Right hindlimb (tissue), 1 donor: ENCODE measurements around the gene ANKRD28.
"Not testable (repeated sequence)": the region's sequence is repeated elsewhere in the genome, so short reads cannot be mapped to it uniquely, and the experiment has no call there.

Source experiments
- DNase-seq: peaks from one replicate; pipeline ENCODE4 v3.0.0-alpha.2; 2018

Gene ANKRD28

DNA sequence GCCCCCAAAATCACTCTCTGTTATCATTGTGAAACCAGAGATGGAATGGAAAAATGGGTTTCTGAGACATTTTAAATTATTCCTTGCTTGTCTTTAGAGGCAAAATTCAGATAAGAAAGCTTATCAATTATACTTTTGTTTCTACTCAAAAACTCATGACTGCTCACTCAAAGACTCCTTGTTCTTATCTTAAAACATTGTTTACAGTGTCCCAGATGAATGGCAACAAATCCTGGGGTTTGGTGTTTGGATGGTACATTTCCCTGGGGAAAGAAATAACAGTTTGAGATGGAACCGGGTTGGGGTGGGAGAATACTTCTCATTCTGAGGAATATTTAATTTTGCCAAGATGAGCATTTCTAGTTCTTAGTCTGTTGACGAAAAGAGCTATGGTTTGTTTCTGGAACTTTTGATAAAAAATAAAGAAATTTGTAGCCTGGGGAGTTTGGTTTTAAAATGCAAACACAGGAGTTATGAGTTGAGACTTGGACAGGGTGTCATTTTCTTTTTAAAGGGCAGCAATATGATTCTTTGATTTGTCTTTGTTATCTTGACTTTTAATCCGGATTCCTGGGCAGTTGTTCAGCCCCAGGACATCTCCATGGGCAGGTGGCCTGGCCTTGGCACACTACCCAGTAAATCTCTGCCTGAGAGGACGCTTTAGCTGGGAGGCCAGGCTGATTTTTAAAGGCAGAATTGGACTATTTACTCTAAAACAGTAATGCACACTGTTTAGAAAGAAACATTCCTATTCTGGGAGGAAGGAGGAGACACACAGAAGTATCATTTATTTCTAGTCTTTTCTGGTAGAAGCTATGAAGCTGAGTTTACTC, 163.8 kb downstream of the ANKRD28 start:
- no peak for DNase-seq

DNA sequence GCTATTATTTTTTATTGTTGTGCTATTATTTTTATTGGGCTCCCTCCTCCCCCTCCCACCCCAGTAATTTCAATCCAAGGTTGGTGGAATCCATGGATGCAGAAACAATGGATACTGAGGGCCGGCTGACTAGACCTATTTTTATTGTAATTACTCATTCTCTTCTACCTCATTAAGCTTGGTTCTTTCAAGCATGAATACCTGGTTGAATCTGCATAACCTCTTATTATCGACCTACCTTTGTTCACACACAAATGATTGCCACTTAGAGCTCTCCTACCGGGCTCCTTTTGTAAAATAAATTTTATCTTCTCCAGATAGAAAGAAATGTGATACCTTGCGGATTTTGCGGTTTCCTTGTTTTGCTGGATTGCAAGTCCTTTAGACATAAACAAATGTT, 164.6 kb downstream of the ANKRD28 start:
- no peak for DNase-seq

DNA sequence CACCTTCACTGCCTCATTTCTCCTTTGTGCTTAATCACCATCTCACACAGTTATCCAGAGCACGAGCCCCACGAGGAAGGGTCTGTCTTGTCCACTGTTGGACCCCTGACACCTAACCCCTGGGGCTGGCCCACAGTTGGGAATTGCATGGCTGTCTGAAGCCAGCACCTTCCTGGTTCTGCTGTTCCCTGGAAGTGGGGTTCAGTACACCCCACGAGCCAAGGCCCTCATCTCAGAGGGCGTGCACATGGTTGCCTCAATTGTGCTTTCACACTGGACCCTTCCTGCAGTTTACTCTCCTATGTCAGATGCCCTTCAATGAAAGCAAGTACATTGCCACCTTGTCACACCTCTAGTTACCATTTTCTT, 165.6 kb downstream of the ANKRD28 start:
- DNase-seq, result no peak

DNA sequence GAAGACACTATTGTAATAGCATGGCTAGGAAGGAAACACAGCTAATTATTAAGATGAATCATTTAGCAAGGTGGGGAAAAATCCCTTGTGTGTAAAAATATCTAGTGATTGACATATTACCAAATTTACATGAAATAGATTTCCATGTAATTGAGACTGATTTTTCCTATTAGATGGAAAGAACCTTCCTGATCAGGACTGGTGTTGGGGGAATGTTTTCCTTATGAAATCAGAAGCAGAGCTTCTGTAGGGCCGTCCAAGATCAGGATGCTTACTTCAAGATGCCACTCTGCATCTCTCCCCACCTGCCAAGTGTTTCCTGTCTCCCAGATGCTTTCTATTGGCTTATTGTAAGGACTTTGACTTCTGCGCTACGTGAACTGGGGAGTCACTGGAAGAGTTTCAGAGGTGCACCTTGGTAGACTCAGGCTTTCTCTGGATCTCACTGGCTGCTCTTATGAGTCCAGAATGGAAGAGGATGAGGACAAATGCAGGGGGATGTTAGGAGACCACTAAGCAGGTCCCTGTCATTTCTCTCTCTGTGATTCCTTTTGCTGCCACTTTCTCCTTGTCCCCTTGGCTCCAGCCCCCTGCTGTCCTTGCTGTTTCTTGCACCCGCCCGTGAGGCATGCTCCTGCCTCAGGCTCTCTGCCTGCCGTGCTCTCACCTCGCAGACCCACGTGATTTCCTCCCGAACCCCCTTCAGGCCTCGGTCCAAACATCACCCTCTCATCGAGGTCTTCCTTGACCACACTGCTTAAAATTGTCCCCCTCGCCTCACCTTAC, 166.2 kb downstream of the ANKRD28 start:
- no peak for DNase-seq

DNA sequence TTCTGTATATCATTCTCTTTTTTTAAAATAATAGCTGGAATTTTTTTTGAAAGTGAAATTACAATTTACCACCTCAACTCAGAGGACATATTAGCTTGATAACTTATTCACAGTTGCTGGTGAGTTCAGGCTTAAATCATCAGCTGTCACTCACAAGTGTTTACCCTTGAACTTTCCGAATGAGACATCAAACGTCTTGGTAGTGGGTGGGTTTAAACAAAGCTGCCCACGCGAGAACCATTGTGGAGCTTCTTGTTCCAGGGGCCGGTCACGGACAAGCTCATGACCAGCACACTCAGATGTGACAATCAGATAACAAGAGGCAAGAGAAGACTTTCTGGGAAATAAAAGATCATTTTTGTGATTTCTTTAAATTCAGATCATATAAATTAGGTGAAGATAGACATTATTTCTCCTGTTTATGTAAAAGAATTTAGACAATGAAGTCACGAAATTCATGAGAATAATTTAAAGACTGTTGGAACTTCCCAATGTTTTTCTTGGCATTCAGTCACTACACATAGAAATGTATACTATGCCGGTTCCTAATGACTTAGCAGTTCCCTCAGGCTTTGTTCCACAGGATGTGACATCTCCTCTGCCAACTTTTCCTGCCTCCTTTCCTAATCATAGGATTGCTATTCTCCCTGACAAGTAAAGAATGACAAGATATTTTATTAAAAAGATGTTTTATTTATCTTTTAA, 167.0 kb downstream of the ANKRD28 start:
- DNase-seq, result no peak

DNA sequence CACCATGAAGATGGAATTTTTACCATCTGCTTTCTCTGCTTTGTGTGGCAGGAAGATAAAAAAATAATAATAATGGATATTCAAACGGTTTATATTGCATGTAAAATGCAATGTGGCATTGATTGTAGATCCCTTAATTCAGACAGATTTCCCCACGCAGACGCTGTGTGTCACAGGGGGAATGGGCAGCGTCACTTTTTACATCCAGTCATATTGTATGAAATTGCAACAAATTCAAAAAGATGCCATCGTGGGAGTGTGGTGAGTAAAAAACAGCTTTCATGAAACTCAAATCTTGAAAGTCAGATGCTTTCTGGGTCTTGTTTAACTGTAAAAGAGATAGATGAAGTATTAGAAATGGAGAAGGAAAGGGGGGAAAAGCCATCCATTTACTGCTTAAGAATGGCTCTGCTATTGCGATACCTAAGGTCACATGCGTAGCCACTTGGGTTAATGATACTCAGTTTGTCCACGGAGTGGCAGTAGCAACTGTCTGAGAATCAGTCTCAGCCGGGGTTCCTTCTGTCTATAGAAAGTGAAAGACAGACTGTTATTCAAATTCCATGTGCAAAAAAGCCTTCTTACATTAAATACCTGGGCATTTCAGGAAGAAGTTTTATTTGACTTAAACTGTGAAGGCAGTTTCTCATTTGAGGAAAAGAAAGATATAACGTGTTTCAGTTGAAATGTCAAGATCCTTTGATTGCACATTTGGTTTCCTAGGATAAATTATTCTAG, 167.8 kb downstream of the ANKRD28 start:
- peak; percentile 77 for DNase-seq

DNA sequence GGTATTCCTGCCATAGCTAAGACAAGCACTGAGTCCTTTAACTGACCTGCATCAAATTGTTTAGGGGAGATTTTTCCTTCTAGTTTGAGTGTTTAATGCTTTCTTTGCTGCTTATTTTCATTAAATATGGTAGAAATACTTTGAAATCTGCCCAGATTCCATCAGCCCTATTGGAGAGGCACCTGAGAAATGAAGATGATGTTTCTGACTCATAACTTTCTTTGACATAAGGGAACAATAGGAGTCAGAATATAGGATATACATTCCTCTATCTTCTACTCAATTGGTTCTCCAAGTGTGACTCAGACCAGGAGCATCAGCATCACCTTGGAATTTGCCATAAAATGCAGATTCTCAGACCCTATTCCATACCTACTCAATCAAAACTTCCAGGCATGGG, 168.8 kb downstream of the ANKRD28 start:
- DNase-seq, result no peak

DNA sequence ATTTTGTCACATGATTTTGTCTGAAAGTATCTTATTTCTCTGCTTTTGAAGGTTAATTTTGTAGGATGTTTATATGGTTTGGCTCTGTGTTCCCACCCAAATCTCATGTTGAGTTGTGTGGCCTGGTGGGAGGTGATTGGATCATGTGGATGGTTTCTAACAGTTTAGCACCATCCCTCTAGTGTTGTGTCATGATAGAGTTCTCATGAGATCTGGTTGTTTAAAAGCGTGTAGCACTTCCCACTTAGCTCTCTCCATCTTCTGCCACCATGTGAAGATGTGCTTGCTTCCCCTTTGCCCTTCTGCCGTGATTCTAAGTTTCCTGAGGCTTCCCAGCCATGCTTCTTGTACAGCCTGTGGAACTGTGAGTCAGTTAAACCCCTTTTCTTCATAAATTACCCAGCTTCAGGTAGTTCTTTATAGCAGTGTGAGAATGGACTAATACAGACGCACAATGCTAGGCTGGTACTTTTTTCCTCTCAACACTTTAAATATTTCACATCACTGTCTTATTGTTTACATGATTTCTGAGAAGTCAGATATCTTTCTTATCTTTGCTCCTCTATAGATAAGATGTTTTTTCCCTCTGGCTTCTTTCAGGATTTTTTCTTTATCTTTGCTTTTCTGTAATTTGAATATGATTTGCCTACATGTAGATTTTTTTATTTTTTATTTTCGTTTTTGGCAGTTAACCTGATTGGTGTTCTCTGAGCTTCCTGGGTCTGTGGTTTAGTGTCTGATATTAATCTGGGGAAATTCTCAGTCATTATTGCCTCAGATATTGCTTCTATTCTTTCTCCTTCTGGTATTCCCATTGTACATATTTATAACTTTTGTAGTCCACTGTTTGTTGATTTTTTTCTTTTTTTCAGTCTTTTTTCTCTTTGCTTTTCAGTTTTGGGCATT, 174.0 kb downstream of the ANKRD28 start:
- DNase-seq, result no peak

DNA sequence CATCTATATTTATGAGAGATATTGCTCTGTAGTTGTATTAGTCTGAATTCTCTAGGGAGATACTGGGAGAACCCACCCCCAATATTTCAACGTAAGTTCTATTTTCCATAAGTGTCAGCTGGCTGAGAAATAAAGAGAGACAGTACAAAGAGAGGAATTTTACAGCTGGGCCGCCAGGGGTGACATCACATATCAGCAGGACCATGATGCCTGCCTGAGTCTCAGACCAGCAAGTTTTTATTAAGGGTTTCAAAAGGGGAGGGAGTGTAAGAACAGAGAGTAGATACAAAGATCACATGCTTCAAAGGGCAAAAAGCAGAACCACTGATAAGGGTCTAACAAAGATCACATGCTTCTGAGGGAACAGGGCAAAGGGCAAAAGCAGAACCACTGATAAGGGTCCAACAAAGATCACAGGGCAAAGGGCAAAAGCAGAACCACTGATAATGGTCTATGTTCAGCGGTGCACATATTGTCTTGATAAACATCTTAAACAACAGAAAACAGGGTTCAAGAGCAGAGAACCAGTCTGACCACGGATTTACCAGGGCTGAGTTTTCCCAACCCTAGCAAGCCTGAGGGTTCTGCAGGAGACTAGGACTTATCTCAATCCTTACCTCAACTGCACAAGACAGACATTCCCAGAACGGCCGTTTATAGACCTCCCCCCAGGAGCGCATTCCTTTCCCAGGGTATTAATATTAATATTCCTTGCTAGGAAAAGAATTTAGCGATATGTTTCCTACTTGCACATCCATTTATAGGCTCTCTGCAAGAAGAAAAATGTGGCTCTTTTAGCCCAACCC, 177.9 kb downstream of the ANKRD28 start:
- not testable (repeated sequence) for DNase-seq
